GM12873 (cell line): Measurements from ENCODE around the gene GMFB.

Experiments
- TF ChIP-seq, protein P1 (sequence below): IDR thresholded peaks from 2 replicates; pipeline ENCODE4 v1.5.1; 2012; ENCODE audit warnings: low read depth, mild to moderate bottlenecking, moderate library complexity, low read length, control low read depth; ENCODE audit not compliant: insufficient read depth; ENCODE audit errors: missing control alignments

Gene GMFB

DNA sequence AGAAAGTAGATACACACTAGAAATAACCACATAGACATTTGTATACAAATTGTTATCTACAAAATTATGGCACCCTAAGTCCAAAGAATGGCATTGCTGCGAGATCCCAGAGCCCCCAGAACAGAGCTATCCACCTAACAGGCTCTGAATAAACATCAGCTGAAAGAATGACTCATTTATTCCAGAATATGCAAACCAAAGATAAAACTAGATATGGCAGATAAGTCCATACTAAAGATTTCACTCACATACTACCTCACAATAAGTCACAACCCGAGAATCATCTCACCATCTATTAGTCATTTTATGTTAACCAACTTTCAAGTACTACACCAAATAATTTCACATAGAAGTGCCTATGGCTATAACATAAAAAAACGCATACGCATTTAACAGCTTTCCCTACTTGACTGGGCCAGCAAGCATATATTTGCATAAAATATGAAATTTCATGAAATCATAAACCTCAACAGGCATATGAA lies 53.2 kb downstream of the GMFB start:
- TF ChIP-seq, protein P1, sequence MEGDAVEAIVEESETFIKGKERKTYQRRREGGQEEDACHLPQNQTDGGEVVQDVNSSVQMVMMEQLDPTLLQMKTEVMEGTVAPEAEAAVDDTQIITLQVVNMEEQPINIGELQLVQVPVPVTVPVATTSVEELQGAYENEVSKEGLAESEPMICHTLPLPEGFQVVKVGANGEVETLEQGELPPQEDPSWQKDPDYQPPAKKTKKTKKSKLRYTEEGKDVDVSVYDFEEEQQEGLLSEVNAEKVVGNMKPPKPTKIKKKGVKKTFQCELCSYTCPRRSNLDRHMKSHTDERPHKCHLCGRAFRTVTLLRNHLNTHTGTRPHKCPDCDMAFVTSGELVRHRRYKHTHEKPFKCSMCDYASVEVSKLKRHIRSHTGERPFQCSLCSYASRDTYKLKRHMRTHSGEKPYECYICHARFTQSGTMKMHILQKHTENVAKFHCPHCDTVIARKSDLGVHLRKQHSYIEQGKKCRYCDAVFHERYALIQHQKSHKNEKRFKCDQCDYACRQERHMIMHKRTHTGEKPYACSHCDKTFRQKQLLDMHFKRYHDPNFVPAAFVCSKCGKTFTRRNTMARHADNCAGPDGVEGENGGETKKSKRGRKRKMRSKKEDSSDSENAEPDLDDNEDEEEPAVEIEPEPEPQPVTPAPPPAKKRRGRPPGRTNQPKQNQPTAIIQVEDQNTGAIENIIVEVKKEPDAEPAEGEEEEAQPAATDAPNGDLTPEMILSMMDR, result no peak

DNA sequence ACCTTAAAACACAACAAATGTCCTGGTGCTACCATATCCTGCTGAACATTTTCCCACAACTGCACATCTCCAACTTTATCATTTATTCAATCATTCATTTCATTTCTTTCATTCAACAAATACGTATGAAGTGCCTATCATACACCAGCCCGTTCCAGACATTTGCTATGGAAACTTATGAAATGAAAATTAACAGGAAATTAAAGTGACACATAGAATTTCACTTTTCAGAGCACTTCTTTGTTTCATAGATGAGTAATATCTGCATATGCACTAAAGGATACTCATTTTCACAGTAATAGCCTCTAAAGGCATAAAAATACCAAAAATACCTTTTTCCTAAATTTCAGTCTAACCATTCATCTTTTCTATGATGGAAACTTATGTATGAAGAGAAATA lies 60.3 kb downstream of the GMFB start:
- TF ChIP-seq, protein P1, result no peak

DNA sequence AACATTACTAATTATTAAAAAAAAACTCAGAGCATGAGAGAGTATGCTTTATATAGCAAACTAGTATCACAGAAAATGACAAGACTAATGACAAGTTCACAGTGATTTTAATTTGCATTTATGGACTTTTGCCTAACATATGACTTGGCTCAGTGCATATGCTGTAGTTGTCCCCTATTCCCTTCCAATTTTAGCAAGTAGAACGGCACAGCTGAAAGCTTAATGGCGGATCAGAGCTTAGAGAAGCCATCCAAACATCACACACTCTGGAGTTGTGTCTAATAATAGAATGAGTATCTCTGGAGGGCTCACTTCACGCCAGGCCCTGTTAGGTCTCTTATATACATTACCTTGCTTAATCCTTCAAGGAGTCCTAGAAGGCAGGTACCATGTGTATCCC lies 60.9 kb downstream of the GMFB start:
- TF ChIP-seq, protein P1, result no peak

DNA sequence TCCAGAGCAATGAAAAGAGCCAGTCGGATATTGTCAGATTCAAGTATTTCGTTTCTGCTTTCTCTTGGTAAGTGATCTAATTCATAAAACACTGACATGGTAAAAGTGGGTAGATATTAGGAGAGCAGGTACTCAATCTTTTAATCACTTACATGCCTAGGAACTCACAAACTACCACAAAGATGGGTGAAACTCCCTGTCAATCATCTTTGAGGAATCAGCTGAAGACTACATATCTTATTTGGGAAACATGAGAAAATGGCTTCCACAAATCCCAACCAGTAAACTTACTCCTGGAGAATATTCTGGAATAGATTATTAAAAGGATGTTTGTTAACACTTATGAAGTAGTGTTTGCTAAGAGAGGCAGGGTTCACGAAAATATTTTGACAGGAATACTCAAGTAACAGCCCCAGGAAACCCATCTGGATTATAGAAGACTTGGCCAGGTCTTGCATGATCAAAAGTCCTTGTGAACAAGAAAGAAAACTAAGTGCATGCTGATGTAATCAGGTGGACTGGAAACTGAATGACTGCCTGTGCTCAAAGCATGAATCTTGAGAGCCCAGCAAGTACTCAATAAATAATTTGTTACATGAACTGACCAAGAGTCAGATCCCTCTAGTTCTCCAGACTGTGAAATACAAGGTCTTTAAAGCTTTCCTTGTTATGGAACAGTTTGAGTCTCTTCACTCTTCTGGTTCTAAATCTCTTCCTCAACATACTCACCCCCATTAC lies 63.1 kb downstream of the GMFB start:
- TF ChIP-seq, protein P1, result no peak

DNA sequence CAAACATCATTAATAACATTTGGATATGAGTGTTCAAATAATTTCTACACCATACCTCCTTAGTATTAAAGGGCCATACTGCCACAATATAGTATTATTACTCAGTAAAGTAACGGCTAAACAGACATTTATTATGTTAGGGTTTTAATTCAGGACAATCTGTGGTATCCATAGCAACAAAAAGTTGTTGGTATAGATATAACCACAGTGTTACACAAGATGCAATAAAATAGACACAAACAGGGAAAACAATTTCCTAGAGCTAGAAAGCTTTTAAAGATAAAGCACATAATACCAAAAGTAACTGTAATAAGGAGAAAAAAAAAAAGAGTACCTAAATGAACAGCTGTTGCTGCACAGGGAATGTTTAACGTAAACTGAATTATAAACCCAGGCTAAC lies 63.7 kb downstream of the GMFB start:
- TF ChIP-seq, protein P1, result no peak
